ENCODE data around the gene TF. TPM values are rescaled to one million over a fixed set of nuclear protein-coding genes. Genes with fewer than 3 reads are reported as not detected.

Gene TF
- polyA plus RNA-seq, 1 of the 3 experiments (the other 2 are of a cell fraction), result 0.08 TPM

DNA sequence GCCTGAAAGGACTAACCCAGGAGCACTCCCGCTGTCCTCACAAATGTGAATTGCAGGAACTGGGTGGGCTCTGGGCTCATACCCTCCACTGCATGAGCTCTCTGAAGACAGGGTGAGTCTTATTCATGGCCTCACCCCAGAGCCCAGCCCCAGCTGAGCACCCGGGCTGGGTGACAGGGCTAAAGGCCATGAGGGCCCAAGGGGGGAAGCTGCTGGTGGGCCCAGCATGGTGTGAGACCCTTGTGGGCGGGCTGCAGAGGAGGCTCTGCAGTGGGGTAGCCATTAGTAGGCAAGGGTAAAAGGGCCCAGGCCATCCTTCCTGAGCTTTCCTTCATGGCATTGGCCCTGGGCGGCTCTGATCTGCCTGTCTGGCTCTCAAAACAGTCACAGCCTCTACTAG, 89.8 kb downstream of the TF start (continued):
- TF ChIP-seq ZBTB33 (IDR thresholded peaks at IDR 0.05; ENCODE audit: borderline replicate concordance, low read depth) (no peak), GABPA (IDR thresholded peaks at IDR 0.05; ENCODE audit: low read depth) (no peak)

DNA sequence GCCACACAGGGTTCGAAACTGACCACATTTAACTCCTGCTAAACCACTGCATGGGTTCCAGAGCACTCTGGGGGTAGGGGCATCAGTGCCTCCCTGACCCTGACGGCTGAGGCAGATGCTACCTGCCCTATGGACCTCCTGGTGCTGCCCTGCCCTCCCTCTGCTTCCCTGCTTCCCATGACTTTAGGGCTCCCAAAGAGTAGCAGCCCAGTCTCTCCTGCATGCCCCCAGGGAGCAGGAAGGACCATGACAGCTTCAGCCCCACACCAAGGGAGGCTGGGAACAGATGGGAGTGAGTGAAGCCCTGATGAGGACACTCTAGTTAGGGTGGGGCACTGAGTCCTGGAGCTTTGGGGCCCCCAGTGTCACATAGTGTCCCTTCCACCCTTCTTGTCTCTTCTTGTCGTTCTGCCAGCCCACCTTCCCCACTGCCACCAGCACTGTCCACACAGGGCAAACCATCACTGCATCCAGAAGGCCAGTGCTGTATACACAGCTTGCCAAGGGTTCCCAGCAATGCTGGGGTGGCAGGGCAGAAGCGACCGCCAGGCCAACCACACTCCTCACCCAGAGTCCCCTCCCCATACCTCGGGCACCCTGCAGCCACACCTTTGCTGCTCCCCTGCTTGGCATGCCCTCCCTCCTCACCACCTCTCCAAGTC, 90.4 kb downstream of the TF start:
- Histone ChIP-seq H3K27ac (ENCODE audit: low read depth in 2 of 2, low read length in 1 of 2) (no peak overlapping the region), H3K79me2 (ENCODE audit: insufficient read depth) (no peaks in the 10 kb centered on the region), H3K4me2 (no peak overlapping the region), H3K9me2 (no peaks in the 10 kb centered on the region), H3F3A (replicated peaks; ENCODE audit: insufficient read depth) (no peaks in the 10 kb centered on the region), H3K27me3 (ENCODE audit: insufficient read depth) (no peaks in the 10 kb centered on the region), H3K9me3 (no peaks in the 10 kb centered on the region), H2AFZ (ENCODE audit: low read depth) (no peak overlapping the region), H3K9ac (no peak overlapping the region), H3K4me1 (ENCODE audit: control insufficient read depth in 1 of 2, insufficient read depth in 2 of 2, low read depth in 1 of 2, low read length in 1 of 2) (no peaks in the 10 kb centered on the region; a peak in 1 of 4 replicates), H4K20me1 (ENCODE audit: insufficient read depth) (no peaks in the 10 kb centered on the region), H3K4me3 (ENCODE audit: low read depth in 2 of 2, low read length in 1 of 2) (no peak overlapping the region), H3K36me3 (replicated peaks in 1 of 2; ENCODE audit: control insufficient read depth in 1 of 2, insufficient read depth in 2 of 2, low read length in 1 of 2) (no peaks in the 10 kb centered on the region)
- ChIA-PET CTCF (interaction anchor here (0.5 to 1.0 kb wide), 2 partner anchors 93 to 268 kb away, joined by 3 read pairs; no protein-coding TSS in a partner anchor), POLR2A (no interaction called here)
- 55% methylated on average over 4 of the region's 6 CpGs for WGBS (ENCODE audit: low lambda C conversion rate)
- no peak for DNase-seq
- TF ChIP-seq RCOR1 (IDR thresholded peaks at IDR 0.05; ENCODE audit: low read length) (no peak), CHD2 (IDR thresholded peaks at IDR 0.05; ENCODE audit: low read length, partially characterized antibody) (no peak), FOXM1 (IDR thresholded peaks at IDR 0.05; ENCODE audit: low read depth) (no peak), NRF1 (IDR thresholded peaks at IDR 0.05; ENCODE audit: low read depth, low read length) (no peak), ELF1 (IDR thresholded peaks at IDR 0.05) (no peak), JUND (IDR thresholded peaks at IDR 0.05) (no peak), YY1 (IDR thresholded peaks at IDR 0.05; ENCODE audit: low read depth) (no peak), EP300 (IDR thresholded peaks at IDR 0.05; ENCODE audit: borderline replicate concordance in 1 of 2, low read depth in 1 of 2, low read length in 1 of 2) (no peak), RAD21 (IDR thresholded peaks at IDR 0.05; ENCODE audit: low read length) (no peak), EZH2phosphoT487 (IDR thresholded peaks at IDR 0.05; ENCODE audit: borderline replicate concordance, low read depth) (no peak), PBX3 (IDR thresholded peaks at IDR 0.05) (no peak), FOSL2 (IDR thresholded peaks at IDR 0.05; ENCODE audit: borderline replicate concordance, low read depth) (no peak), MXI1 (IDR thresholded peaks at IDR 0.05; ENCODE audit: low read depth, low read length) (no peak), TAF1 (IDR thresholded peaks at IDR 0.05; ENCODE audit: borderline replicate concordance, low read depth, low read length) (no peak), POLR2AphosphoS5 (IDR thresholded peaks at IDR 0.05; ENCODE audit: low read depth, low read length) (no peak)
- TF ChIP-seq, protein P1, sequence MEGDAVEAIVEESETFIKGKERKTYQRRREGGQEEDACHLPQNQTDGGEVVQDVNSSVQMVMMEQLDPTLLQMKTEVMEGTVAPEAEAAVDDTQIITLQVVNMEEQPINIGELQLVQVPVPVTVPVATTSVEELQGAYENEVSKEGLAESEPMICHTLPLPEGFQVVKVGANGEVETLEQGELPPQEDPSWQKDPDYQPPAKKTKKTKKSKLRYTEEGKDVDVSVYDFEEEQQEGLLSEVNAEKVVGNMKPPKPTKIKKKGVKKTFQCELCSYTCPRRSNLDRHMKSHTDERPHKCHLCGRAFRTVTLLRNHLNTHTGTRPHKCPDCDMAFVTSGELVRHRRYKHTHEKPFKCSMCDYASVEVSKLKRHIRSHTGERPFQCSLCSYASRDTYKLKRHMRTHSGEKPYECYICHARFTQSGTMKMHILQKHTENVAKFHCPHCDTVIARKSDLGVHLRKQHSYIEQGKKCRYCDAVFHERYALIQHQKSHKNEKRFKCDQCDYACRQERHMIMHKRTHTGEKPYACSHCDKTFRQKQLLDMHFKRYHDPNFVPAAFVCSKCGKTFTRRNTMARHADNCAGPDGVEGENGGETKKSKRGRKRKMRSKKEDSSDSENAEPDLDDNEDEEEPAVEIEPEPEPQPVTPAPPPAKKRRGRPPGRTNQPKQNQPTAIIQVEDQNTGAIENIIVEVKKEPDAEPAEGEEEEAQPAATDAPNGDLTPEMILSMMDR (IDR thresholded peaks at IDR 0.05), result no peak
